ENCODE data around the gene CCDC170.

CCDC170 gene

DNA sequence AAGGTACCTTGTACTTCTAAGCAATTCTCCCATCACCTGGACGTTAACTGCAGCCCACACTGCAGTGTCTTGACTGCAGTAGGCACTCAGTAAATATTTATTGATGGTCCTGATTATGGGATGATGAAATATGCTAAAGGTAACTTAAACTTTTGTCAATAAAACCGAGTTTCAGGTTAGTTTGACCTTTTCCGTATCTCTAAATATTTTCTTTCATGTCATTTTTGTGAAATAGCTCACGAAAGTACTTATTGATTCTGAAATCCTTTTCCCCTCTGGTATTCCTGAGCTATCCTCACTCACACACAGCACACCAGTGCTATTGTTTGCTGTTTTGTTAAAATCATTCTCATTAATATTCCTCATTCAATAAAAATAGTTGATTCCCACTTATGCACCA, 164.3 kb downstream of the CCDC170 start:
- DNase-seq (ENCODE audit: low read depth in 3 of 3) = no peak

DNA sequence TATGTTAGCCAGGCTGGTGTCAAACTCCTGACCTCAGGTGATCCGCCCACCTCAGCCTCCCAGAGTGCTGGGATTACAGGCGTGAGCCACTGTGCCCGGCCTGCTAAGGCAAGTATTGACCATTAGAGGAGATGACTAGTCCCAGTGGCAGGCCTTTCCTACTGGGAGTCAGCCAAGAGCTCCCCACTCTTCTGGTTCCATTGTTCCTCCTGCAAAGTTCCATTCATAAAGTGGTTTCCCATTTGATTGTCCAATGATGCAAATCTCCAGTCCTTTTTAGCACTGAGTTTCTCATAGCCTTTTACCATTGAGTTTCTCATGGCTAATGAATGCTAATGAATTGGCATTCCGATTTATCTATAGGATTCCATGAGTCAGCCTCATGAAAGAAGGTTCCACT, 165.4 kb downstream of the CCDC170 start:
- no peak for DNase-seq (ENCODE audit: low read depth in 3 of 3)

DNA sequence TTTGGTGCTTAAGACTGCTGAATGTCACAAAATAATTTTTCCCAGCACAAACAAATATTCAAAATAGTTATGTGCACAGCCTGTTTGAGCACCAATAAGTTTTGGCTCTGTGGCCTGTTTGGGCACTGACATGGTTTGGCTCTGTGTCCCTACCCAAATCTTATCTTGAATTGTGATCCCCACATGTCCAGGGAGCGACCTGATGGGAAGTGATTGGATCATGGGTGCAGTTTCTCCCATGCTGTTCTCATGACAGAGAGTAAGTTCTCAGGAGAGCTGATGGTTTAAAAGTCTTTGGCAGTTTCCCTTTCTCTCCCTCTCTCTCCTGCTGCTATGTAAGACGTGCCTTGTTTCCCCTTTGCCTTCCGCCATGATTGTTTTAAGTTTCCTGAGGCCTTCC, 167.7 kb downstream of the CCDC170 start:
- DNase-seq (ENCODE audit: low read depth in 3 of 3) = no peak

DNA sequence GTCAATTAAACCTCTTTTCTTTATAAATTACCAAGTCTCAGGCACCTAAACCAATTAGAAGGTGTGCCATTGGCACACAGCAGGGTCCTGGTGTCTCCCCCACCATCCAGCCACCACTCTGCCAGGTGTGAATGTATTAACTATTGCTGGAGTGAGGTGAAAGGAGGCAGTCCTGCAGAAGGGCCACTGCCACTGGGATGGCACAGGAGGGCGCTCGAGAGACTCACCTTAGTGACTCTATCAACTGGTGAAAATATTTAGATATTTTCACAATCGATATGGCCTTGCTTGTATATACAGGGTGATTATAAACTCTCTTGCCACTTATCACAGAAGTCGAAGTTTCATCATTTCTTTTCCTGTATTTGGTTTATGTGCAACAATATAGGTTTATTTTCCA, 168.1 kb downstream of the CCDC170 start:
- no peak for DNase-seq (ENCODE audit: low read depth in 3 of 3)

DNA sequence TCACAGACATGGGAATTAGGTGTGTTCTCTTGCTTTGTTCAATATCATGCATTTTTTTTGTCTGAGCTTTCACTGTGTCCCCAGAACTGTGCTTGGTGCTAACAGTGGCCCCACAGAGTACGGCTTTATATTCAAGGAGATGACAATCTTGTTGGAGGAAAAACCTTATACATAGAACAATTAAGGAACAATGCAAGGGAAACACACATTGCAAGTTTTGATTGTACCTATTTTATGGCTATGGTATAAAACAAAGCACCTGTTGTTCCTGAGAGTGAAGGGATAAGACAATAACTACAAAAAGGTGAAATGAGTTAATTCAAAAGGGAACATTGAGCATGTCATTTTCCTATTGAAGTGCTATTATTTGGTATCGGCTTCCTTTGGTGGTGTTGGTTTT, 169.7 kb downstream of the CCDC170 start:
- DNase-seq (ENCODE audit: low read depth in 3 of 3) = no peak

DNA sequence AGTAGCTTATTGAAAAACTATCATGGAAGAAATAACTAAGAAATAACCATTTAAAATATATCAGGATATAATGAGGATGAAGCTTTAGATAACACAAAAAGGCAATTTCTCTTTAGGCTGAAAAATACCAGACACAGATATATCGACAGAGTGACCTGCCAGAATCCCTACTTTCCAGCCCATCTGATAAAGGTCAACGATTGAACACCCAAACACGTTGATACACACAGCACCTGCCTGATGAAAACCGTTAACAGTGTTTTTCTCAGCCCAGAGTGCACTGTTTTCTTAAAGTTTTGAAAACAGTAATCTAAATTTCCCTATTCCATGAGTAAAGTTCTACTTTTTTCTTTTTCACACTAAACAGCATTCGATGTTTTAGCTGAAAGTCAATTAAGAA, 170.6 kb downstream of the CCDC170 start:
- no peak for DNase-seq (ENCODE audit: low read depth in 3 of 3)

DNA sequence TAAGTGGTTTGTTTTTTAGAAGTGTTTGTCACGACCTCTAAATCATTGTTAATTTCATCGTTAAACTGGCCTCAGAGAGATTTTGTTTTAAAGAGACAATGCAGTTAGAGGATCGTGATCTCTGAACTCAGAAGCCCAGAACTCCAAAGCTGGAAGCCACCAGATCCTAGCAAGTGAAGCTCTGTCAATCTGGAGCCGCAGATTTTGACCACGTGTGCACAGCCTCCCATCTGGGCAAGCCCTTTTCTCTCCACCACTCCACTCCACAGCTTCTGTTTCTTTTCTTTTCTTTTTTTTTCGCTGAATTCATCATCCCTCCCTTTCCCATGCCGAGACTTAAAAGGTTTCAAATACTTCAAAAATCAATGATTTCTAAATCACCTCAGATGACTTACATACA, 171.5 kb downstream of the CCDC170 start:
- DNase-seq (ENCODE audit: low read depth in 3 of 3) = no peak

DNA sequence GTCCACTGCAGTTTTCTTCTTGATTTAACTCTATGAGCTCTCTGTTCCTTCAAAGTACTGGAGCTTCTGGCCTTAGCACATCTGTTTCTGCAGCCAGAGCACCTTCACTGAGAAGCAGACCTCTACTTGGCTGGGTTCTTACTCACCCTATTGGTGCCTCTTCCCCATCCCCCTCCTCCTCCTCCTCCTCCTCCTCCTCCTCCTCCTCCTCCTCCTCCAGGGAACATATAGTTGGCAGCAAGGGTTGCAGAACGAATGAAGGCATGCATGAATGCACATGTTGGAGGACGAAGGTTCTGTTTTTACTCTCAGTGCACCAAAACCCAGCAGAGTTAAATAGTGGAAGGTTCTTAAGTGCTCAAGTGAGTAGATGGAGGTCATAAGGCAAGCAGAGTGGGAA, 172.7 kb downstream of the CCDC170 start:
- no peak for DNase-seq (ENCODE audit: low read depth in 3 of 3)

DNA sequence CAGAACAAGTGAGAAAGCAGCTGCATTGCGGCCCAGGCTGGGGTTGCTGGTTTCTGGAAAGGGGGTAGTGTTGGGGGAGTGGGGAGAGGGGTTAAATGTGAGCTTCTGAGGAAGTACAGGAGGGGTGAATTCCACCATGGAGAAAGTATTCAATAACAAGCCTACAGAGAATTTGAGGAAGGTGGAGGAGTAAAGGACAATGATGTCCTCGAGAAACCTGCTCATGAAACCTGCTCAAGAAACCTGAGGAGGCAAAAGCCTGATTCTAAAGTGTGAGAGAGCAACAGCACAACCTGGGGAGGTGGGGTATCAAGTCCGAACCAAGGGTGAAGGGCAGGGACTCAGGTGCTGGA, 175.4 kb downstream of the CCDC170 start:
- DNase-seq (ENCODE audit: low read depth in 3 of 3) = no peak

DNA sequence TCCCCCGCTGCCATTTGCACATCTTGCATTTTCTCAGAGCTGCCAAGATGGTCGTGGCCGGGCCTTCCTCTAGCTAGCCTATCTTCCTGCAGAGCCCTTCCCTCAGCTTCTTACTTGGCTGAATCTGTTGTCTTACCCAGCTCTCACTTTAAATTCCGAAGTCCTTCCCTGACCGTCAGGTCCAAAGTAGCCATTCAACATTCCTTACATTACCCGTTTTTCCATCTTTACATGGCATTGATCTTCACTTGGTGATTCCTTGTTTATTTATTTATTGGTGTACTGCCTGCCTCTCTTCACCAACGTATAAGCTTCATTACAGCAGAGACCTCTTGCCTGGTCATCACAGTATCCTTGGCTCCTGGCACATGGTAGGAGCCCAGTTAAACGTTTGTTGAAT, 176.3 kb downstream of the CCDC170 start:
- no peak for DNase-seq (ENCODE audit: low read depth in 3 of 3)

All from stimulated activated CD4-positive, alpha-beta T cell treated with anti-CD3 and anti-CD28 coated beads, TNF-alpha, amount 100 ng/mL, for 24 hours (primary cell).